ENCODE data around the gene DRAM2.
"Not testable (repeated sequence)": the region's sequence is repeated elsewhere in the genome, so short reads cannot be mapped to it uniquely, and the experiment has no call there.

Gene DRAM2

GRCh38 chr1:111097356-111098099 lies 42.4 kb downstream of the DRAM2 start:
- TF ChIP-seq CTCF (IDR thresholded peaks at IDR 0.05; ENCODE audit: extremely low read depth, missing control alignments): no peak
- no peak for DNase-seq (ENCODE audit: low spot score)

GRCh38 chr1:111095421-111095820 lies 44.5 kb downstream of the DRAM2 start:
- not testable (repeated sequence) for DNase-seq (ENCODE audit: low spot score)

GRCh38 chr1:111089638-111090037 lies 50.3 kb downstream of the DRAM2 start:
- TF ChIP-seq CTCF (IDR thresholded peaks at IDR 0.05; ENCODE audit: extremely low read depth, missing control alignments): no peak
- DNase-seq (ENCODE audit: low spot score): no peak

- no peak for DNase-seq (ENCODE audit: low spot score)
- no peak for TF ChIP-seq CTCF (IDR thresholded peaks at IDR 0.05; ENCODE audit: extremely low read depth, missing control alignments)
Measured at GRCh38 chr1:111085676-111086075, 54.2 kb downstream of the DRAM2 start.

GRCh38 chr1:111084999-111085398 lies 54.9 kb downstream of the DRAM2 start:
- DNase-seq (ENCODE audit: low spot score): no peak
- no peak for TF ChIP-seq CTCF (IDR thresholded peaks at IDR 0.05; ENCODE audit: extremely low read depth, missing control alignments)

- DNase-seq (ENCODE audit: low spot score): no peak
- TF ChIP-seq CTCF (IDR thresholded peaks at IDR 0.05; ENCODE audit: extremely low read depth, missing control alignments): no peak
Measured at GRCh38 chr1:111082421-111083203, 57.3 kb downstream of the DRAM2 start.

- not testable (repeated sequence) for DNase-seq (ENCODE audit: low spot score)
Measured at GRCh38 chr1:111079329-111079728, 60.6 kb downstream of the DRAM2 start.

- DNase-seq (ENCODE audit: low spot score): not testable (repeated sequence)
Measured at GRCh38 chr1:111077312-111077711, 62.6 kb downstream of the DRAM2 start.

All from GM20000 (cell line).